GM18858 (cell line): Measurements from ENCODE around the gene VPS8.

Experiments
- ATAC-seq: cut with Tn5 transposase; IDR thresholded peaks from one replicate; pipeline ENCODE4 v1.9.1; 2021; ENCODE audit not compliant: unreplicated experiment

VPS8 gene

DNA sequence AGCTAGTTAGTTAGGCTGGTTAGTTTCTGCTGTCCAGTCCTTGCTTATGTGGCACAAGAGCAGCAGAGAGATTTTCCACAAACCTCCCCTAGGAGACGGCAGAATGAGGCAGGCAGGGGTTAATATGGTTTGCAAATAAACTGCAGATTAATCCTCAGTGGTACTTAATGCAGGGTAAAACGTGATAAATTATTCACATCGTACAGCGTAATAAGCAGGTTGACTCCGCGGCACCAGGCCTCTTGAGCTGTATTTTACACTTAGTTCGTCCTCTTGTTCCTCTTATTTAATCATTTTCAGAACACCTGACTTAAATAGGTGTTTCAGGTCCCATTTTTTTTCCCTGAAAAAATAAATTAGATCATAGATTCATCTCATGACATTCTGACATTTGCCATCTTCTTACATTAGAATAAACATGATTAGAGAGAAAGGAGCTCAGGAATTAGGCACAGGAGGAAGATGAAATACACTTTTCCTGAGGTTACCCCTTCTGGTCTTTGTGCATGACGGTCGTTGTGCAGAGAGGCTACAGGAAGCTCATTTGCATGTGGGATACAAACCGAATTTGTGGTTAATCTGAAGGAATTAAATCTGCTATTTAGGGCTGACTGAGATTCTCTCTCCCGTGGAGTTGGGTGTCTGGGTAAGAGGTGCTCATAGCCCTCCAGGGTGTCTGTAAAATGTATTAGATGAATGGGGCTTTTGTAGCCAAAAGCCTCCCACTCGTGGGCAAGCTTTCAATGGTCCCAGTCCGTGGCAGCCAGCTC lies 27.1 kb upstream of the VPS8 start:
- ATAC-seq, result no peak

DNA sequence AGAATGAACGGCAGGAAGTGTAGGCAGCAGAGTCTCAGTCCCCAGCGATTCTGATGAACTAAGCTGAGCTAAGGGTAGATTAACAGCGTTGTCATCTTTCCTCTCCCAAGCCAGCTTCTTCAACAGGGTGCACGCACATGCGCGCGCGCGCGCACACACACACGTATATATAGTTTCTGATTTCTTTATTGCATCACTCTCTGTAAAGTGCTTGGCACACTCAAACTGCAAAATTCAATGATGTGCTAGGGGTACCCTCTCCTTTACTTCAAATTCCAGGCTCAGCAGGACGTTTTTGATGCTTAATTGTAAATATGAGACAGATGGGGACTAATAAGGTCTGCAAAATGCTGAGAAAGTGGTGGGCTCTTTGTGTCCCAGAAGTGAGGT lies 26.1 kb upstream of the VPS8 start:
- no peak for ATAC-seq

DNA sequence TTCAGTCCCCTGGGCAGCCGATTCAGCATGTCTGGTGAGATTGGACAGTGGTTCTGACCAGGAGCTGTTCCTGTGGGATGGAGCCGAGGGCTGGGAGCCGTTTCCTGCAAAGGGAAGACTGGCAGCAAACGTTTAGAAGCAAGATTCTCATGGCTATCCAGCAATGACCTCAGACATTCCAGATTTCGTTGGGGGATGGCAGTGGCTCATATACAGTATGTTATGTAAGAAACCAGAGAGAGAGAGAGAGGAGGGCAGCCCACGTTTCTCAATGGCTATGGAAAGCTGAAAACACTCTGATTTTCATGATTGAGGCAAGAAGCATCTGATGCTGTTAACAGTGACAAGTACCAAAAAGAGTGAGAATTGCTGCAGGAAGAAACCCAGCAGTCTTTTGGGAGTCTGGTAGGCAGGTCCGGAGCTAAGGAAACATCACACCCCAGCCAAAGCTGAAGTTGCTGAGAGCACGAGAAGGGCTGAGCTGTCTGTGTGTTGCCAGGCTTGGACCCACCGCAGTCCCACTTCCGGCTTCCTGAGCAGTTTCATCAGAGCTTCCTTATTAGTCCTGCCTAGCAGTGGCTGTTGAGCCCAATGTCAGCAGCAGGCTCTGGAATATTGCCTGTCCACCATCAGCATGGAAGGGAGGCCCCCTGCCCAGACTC lies 25.6 kb upstream of the VPS8 start:
- no peak for ATAC-seq

DNA sequence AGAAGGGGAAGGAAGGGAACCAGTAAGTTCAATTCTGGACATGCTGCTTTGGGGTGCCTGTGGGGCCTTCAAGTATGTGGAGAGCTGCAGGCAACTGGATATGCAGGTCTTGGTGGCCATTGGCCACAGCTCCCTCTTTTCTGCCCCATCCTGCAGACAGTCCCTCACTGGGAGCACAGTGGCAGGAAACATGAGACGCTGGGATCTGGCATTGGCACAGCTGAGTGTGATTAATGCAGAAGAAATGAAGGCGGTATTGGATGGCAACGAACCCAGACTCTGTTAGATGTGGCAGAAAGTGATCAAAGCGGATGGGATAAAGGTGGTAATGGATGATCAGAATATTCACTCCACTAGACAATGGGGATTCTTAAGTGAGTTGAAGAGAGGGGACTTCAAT lies 23.2 kb upstream of the VPS8 start:
- ATAC-seq, result no peak

DNA sequence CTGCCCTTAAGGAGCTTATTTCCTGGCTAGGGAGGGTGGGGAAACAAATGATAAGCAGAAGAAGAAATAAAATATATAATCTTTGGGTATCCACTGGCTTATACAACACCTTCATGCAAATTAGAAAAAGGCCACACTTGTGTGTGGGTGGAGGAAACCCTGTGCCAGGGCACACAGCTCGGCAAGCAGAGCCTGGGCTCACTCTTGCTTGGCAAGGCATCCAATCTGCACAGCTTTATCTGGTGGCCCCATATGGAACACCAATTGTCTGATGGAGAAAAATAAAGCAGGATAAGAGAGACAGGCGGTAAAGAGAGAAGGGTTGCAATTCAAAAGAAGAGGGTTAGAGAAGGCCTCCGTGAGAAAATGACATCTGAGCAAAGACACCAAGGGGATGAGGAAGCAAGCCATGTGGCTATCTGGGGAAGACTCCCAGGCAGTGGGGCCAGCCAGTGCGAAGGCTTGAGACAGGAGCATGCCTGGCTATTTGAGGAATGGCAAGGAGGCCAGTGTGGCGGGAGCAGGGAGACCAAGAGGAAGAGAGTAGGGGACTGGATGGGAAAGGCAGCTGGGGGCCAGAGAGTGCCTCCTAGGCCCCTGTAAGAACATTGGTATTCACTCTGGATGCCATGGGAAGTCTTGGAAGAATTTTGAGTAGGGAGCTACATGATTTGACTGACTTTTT lies 22.5 kb upstream of the VPS8 start:
- no peak for ATAC-seq

DNA sequence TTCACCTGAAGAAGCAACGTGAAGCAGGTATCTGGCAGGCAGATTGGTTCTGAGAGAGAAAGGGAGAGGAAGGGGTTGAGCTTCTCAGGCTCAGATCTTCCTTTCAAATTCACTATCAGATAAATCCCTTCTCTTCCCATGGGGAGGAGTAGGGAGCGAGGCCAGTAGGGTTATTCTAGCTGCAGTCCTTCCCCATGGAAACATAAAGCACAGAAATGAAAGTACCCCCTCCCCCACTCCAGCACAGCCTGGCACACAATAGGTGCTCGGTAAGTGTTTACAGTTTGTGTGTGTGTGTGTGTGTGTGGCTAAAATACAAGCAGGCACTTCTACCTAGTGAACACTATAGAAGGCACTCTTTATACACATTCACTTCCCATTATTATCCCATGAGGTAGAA lies 20.8 kb upstream of the VPS8 start:
- ATAC-seq, result no peak

DNA sequence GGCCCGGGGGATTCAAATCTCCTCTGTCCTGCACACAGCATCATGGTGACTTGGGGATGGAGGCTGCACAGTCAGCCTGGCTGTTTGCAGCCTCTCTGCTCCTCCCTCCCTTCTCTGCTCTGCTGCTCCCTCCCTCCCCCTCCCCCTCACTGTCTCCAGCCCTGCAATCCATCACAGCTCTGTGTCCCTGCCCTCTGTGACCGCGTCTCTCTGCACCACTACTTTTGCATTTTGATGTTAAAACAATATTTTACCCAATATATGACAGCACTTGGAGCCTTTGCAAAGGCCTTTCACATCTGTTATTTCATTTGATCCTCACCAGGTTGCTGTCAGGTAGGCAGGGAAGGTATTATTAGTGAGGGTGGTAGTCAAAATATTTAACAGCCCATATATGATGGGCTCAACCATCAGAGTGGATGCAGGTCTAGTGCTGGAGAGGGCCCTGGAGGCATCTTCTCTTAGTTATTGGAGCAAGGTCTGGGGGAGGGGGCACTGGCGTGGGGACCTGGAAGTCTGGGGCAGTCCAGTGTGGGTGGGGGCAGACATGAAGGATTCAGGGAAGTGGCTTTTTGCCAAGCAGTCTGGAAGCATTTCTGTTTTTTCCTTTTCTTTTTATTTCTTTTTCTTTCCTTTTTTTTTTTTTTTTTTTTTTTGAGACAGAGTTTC lies 16.3 kb upstream of the VPS8 start:
- no peak for ATAC-seq

DNA sequence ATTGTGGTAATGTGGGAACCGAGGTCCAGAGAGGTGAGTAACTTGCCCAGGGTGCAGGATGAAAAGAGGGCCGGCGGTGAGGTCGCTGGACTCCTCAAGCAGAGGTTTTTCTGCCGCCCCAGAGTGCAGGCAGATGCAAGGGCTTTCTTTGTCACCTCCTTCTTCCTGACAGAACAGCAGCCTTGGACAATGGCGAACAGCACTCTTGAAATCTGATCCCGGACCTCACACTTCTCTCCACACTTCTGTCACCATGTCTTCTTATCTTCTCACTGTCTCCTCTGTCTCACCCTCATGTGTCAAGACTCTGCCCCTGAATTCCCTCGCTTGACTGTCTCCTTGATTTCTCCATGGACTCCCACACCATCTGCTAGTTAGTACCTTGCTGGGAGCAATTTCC lies 15.4 kb upstream of the VPS8 start:
- ATAC-seq, result no peak

DNA sequence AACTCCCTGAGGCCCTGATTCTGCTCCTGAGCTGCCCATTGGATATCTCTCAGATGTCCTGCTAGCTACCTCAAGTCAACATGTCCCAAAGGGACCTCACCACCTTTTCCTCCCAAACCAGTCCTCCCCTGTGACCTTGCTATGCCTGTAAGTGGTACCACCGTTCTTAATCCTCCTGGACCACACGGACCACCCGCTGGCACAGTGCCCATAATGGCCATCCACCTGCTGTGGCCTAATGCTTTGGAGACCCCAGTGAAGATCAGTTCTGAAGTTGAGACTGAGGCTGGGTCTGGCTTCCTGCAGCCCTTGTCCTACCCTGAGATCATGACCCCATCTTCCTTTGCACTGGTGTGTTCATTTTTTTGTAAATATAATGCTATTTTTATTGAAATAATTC lies 15.0 kb upstream of the VPS8 start:
- ATAC-seq, result no peak

DNA sequence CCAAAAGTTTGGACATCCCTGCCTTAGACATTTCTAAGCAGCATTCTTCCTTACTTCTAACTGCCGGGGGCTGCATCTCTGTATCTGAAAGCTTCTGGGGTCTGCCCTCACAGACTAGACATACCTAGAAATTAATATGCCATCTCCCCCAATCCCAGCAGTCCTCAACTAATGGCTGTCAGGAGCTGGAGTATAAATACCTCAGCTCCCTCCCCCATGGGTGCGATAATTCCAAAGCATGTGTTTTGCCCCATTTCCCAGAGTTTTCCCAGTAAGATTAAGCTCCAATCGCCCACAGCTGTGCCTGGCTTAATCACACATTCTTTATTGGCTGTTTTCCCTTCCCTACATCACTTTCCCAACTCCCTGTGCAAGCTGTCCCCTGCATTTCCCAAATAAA lies 13.8 kb upstream of the VPS8 start:
- no peak for ATAC-seq

DNA sequence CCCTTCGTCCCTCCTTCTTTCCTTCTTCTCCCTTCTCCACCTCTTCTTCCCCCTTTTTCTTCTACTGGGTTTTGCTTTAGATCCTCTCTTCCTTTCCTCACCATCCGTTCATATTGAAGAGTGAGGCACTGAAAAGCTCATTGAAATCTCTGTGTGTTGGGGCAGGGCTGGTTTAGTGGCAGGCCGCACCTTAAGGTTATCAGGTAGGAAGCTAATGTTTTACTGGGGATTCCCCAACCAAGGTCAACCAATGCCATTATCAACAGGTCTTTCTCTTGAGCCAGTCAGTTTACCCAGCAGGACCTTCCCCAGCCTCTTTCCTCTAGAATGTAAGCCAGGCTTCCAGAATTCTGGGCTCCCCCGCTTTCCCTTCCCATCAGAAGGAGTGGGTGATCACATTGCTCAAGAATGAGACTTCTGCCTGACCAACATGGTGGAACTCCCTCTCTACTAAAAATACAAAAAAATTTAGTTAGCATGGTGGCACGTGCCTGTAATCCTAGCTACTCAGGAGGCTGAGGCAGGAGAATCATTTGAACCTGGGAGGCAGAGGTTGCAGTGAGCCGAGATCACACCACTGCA lies 11.5 kb upstream of the VPS8 start:
- no peak for ATAC-seq

DNA sequence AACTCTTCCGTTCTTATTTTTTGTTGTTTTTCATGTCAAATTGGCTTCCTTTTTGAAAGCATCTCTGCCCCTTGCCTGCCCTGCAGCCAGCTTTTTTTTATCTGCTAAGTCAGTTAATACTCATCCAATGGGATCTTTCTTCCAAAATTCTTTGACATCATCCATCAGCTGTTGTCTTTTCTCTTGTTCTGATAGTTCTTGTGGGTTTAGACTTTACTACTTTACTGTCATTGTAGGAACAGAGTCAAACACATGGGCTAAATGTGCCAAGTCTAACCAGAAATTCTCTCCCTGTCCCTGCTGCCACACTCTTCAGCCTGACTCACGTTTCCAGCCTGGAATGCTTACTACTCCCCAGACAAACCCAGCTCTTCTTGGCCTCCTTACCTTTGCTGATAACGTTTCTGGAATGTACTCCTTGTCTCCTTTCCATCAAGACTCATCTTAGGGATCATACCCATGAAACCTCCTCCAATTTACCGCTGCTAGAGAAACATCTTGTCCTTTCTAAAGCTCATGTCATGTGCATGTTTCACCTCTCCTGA lies 10.7 kb upstream of the VPS8 start:
- ATAC-seq, result no peak

DNA sequence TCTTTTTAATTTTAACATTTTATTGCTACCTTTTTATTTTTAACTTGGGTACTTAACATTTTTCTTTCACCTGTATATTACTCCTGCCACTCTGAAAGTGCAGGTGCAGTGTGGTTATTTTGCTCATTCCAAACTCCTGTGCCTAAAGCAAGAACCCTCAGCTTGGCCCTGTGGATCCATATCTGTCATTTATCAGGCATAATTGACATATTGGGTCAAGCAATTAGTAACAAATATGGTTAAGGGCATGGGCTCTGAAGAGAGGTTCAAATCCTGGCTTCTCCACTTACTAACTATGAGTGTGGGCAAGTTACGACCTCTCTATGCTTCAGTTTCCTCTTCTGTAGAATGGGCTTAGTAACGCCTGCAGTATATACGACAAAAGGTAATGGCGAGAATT lies 9.8 kb upstream of the VPS8 start:
- no peak for ATAC-seq

DNA sequence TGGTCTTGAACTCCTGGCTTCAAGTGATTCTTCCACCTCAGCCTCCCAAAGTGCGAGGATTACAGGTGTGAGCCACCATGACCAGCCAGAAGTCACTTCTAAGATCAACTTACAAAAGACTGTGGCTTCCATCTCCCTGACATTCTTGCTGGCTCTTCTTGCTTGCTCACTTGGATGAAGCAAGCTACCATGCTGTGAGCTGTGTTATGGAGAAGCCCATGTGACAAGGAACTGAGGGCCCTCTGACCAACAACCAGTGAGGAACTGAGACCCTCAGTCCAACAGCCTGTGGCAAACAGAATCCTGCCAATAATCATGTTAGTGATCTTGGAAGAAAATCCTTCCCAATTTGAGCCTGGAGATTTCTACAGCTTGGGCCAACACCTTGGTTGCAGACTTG lies 7.2 kb upstream of the VPS8 start:
- ATAC-seq, result no peak

DNA sequence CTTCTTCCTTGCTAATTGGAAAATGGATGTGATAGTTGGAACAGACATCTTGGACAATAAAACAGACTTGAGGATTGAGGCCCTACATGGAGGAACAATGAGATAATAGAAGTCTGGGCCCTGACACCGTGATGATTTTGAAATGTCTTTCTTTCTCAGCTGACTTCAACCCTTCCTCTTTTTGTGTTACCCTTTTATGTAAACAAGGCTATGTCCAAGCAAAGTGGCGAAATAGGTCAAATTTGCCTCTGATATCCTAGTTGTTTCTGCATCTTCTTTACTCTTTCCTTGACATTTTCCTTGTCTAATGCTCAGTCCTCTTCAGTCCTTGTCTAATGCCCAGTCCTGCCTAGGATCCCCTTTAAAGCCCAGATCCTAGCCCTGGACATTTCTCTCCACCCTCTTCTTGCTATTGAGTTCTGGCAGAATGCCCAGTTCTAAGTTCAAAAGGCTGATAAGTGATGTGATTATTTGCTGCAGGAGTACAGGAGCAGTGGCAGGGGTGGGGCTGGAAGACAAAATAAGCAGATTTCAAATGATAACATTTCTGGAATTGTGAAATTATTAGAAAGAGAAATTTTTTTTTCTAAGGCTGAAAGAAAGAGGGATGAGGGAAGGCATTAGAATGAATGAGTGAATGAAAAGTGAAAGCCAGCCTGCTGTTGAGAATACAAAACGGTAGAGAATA lies 6.5 kb upstream of the VPS8 start:
- ATAC-seq, result no peak

DNA sequence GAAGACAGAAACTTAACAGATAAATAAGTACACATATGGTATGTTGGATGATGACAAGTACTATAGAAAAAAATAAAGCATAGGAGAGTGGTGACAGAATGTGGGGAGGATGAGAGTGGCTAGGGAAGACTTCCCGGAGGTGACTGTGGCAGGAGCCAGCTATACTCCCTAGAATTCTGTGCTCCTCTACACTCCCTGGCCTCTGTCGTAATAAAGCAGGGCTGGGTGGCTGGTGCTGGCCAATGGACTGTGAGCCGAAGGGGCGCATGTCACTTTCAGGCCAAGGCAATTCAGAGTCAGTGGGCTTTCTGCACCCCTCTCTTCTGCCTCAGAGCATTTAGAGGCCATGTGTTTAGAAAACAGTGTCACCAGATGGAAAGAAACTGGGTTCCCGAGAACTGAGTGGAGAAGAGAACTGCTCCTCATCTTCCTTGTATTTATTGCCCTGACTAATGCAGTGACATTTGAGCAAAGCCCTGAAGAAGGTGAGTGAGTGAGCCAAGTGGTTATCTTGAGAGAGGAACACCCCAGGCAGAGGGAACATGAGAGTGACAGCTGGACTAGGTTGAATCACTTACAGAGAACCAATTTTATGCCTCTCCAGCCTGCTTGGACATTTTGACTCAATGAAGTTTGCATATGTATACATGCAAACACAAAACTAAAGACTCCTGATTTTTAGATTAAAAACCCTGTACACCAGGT lies 5.2 kb upstream of the VPS8 start:
- ATAC-seq, result no peak

DNA sequence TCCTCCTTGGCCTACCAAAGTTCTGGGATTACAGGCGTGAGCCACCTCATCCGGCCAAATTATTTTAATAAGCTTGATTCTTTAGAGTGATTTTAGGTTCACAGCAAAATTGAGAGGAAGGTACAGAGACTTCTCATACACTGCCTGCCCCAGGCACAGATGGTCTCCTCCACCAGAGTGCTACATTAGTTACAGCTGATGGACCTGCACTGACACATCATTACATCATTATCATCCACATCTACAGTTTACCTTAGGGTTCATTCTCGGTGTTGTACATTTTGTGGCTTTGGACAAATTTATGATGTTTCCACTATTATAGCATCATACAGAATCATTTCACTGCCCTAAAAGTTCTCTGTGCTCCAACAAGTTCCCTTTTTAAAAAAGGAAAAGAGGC lies 4.4 kb upstream of the VPS8 start:
- ATAC-seq, result no peak

DNA sequence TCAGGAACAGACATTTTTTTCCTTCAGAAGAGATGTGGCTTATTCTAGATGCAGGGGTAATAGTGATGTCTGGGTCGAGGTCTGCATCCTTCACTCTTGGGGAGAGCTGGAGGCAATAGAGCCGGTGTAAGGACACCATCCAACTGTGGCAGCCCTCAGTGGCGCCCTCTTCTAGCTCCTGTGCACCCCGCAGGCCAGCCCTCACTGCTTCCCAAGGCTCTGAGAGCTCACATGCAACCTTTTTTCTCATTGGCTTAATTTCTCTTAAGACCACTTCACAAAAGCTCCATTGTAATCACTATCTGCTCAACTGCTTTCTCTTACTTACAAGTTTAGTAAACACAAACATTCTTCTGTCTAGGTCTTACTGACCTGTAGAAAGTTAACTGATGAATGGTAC lies 3.9 kb upstream of the VPS8 start:
- no peak for ATAC-seq

DNA sequence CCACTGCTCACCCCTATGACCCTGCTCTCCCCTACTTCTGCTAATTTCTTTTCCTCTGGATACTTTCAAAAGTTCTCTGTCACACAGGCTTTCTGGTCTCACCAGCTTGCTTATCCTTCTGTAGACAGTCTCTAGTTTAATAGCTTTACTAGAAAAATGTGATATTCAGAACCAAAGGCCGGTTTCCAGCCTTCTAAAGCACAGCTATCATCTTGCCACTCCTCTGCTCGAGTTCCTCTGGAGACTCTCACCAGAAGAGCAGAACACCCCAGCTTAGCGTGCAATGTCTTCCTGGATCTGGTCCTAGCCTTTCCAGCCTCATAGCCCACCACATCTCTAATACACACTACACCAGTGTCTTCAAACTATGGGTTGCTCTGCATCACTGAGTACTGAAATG lies 1.8 kb upstream of the VPS8 start:
- ATAC-seq, result no peak

DNA sequence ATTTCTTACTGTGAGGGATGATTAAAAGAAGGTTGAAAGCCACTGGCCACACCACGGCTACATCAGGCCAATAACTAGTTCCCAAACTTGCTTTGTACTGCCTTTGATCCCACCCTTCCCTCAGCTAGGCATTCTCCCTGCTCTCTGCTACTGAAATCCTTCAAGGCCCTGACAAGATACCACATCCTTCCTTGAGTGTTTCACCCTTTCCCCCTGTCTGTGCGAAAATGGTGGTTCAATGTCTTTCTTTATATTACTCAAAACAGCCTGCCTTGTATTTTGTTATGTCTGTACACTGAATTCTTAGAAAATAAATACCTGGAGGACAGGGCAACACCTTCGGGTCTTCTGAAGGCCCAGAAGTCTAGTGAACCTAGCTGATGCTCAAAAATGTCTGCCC lies 932 bp upstream of the VPS8 start:
- ATAC-seq, result no peak
